Stimulated activated CD8-positive, alpha-beta memory T cell treated with anti-CD3 and anti-CD28 coated beads, Interleukin-7, amount 100 ng/mL, for 1 hour (primary cell): ENCODE data around the gene GNAI2.

Source experiments
- DNase-seq, 2 donors: peaks; one replicate each; pipeline ENCODE4 v3.0.0-alpha.2; 2020; ENCODE audit warnings: low read depth in 2 of 2

GNAI2 gene

GRCh38 chr3:50297896-50298725 lies 62.1 kb downstream of the GNAI2 start:
- DNase-seq = no peak

- peak; percentile 98 for DNase-seq
These were observed 63.0 kb downstream of the GNAI2 start, which contains the start of the genes HYAL3 and NAA80 for GRCh38 chr3:50298836-50299637. HYAL3 (minus strand) TSS chr3:50299405; CDS start chr3:50295602, 3,803 bp downstream. NAA80 (minus strand) TSS chr3:50299405; CDS start chr3:50297463, 1,942 bp downstream.

- DNase-seq = no peak
These were observed 63.6 kb downstream of the GNAI2 start for GRCh38 chr3:50299638-50299928.

GRCh38 chr3:50299929-50300680 lies 64.1 kb downstream of the GNAI2 start:
- no peak for DNase-seq

GRCh38 chr3:50300681-50301254 lies 64.8 kb downstream of the GNAI2 start:
- no peak for DNase-seq

- DNase-seq = no peak
These were observed 66.3 kb downstream of the GNAI2 start for GRCh38 chr3:50302095-50303012.

GRCh38 chr3:50303013-50303815 lies 67.2 kb downstream of the GNAI2 start, which contains the start of gene HYAL1:
HYAL1 (minus strand) TSS chr3:50303574; CDS start chr3:50302956, 618 bp downstream.
- DNase-seq = no peak

GRCh38 chr3:50304601-50305000 lies 68.6 kb downstream of the GNAI2 start:
- no peak for DNase-seq
